EL (cell line): ENCODE data around the gene ZSWIM6.
A peak's percentile ranks its signal among the peaks of the same experiment; 100 is the strongest.

Experiments
- DNase-seq: peaks from one replicate; pipeline ENCODE4 v3.0.0-alpha.2; 2016

Gene ZSWIM6

GRCh38 chr5:61307611-61308010 lies 24.4 kb upstream of the ZSWIM6 start:
- peak; percentile 56 for DNase-seq

DNA sequence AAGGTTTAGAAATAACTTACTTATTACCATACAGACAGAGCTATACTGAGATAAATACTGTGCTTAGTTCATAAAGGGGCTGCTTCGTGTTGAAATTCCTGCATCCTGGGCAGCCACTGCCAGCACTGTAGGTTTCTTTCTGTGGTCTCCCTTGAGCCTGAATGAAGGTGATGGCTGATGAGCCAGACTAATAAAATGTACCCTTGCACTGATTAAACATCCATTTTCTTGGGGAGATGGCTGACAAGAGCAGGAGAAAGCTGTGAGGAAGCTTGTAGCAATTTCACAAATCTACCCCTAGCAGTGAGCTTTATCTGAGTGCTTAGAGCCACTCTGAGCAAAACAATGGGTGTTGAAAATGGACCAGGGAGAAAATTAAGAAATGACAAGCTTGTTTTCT lies 23.3 kb upstream of the ZSWIM6 start:
- no peak for DNase-seq

- DNase-seq: no peak
Measured at GRCh38 chr5:61309115-61309514, 22.9 kb upstream of the ZSWIM6 start.

DNA sequence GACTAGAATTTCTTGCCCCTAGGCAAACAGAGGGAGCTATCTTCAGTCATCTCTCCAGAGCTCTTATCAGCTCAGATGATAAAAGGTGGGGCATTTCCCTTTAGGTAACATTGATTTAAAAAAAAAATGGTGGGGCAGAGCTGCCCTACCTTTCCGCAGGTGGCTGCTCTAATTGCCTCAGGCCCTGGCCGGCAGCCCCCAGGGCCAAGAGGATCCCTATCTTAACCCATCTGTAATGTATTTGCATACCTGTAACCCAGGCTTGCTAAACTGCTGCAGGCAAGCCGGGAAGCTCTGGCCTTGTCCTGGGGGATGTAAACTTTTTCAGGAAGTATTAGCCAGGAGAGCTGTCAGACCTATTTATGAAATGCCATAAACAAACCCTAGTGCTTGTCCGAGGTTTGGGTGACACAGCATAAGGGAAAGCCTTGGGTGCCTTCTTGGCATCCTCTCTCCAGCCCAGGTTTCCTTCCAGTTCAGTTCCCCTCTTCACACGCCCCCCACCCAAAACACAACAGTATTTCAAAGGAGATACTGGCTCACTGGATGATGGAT lies 20.9 kb upstream of the ZSWIM6 start:
- no peak for DNase-seq

GRCh38 chr5:61311836-61312808 lies 19.9 kb upstream of the ZSWIM6 start:
- DNase-seq: peak; percentile 92

- peak; percentile 93 for DNase-seq
Measured at GRCh38 chr5:61313960-61314681, 17.9 kb upstream of the ZSWIM6 start.

DNA sequence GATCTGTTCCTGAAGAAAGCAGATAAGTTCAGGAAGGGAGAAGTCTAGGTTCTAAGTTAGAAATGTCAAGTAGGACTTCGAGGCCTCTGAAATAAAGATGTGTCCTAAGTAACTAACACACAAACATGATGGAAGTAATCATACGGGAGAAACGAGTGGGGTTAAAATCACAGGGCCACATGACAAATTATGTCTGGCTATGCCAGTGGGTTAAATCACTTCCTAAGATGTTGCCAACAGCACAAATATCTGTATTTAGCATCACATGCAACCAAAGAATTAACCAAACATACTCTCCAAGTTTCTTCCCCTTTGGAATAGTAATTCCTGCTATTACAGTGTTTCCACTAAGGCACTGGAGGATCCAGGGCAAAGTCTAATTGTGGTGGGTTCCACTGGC lies 13.7 kb upstream of the ZSWIM6 start:
- DNase-seq: no peak

DNA sequence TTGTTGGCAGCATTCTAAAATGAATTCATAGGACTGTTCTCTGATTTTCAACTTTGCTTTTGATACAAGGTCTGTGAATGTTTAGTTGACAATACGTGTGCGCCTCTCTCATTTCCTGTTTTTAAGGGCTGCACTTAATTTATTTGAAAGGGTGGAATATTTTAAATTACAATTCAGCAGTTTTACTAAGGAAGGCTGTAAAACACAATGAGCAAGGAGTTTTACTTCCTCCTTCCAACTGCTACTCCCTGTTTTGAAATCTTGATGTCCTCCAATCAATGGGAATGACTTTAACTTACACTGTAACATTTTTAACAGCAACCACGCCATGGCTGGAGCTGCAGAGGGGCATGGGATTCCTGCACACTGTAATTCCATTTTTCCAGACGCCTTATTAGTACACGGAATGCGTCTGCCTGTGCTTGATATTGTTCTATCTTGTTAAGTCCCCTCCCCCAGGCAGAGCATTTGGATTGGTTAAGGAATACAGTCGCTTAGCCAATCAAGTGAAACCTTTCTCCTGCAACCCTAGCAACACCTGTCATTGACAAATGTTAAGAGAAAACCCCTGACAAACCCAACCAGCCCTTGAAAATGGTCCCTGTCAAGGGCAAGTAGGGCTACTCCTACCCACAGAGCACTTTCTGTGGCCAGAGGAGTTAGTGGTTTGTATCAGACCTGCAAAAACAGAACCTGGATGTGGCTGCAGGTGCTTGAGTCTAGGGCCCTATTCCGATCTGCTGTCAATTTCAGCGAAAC lies 12.5 kb upstream of the ZSWIM6 start:
- DNase-seq: no peak

DNA sequence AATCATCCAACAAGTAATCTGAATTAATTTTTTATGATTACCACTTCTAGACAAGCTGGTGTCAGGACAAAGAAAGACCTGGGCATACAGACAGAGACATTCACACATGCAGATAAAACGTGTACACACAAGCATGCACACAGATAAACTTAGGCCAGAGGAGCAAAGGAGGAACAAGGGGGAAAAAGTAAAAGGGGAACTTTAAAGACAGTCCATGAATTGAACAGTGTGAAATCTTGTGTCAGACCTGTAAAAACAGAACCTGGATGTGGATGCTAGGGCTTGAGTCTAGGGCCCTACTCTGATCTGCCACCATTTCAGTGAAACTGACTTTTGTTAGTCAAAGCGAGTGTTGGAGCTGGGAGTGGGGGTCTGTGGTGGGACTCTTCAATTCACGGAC lies 11.2 kb upstream of the ZSWIM6 start:
- DNase-seq: no peak

DNA sequence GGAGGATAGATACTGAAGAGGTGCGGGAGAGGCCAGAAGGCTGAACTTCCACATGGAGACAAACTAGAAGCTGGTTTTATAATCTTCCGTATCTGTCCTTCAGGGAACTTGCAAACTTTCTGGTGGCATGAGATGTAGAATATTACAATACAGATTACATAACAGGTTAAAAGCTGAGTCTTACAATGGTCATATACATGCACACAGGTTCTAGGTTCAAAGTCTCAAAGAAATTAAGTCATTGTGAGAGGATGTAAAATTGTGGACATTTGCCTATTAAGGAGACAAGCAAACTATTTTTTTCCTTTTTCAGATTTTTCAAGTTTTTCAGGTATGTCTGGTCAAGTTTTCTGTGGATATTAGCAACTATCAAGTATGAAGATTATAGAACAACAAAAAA lies 10.4 kb upstream of the ZSWIM6 start:
- DNase-seq: no peak

GRCh38 chr5:61322738-61323725 lies 9.0 kb upstream of the ZSWIM6 start:
- DNase-seq: peak; percentile 77

- peak; percentile 84 for DNase-seq
Measured at GRCh38 chr5:61327760-61328753, 4.0 kb upstream of the ZSWIM6 start.

- no peak for DNase-seq
Measured at GRCh38 chr5:61328791-61329549, 3.1 kb upstream of the ZSWIM6 start.

DNA sequence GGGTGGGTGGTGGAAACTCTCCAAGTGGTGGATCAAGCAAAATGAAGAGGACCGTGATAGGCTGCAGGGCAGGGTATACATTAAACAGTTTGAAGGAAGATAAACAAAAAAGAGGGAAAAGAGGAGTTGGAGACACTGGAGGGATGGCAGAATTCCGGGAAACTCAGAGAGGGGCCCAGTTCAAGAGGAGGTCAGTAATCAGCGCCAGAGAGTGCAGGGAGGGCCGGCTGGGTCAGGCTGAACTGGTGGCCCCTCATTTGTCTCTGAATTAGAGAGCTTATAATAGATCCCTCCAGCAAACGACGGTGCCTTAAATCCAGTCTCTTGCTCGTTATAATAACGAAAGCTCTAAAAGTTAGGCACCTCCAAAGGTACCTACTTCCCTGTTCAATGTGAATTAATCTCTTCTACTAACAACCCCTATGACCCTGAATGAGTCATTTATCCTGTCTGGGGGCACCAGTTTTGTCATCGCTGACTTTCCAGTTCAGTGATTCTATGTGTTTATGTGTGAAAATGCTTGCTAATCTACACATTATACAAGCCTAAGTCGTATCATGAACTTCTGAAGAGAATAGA lies 2.4 kb upstream of the ZSWIM6 start:
- peak; percentile 49 for DNase-seq

GRCh38 chr5:61330341-61330844 lies 1.7 kb upstream of the ZSWIM6 start:
- peak; percentile 57 for DNase-seq

- DNase-seq: peak; percentile 77
Measured at GRCh38 chr5:61330845-61331406, 1.1 kb upstream of the ZSWIM6 start.

DNA sequence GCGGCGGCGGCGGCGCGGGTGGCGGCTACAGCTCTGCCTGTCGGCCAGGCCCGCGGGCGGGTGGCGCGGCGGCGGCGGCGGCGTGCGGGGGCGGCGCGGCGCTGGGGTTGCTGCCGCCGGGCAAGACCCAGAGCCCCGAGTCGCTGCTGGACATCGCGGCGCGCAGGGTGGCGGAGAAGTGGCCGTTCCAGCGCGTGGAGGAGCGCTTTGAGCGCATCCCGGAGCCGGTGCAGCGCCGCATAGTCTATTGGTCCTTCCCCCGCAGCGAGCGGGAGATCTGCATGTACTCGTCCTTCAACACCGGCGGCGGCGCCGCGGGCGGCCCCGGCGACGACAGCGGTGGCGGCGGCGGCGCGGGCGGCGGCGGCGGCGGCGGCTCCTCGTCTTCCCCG lies 296 bp downstream of the ZSWIM6 start:
- peak; percentile 37 for DNase-seq

- peak; percentile 73 for DNase-seq
Measured at GRCh38 chr5:61332851-61333320, 828 bp downstream of the ZSWIM6 start.
